HG03064 (cell line): ENCODE results near the gene YWHAG.
"Not testable (repeated sequence)": the region's sequence is repeated elsewhere in the genome, so short reads cannot be mapped to it uniquely, and the experiment has no call there.

Source experiments
- ATAC-seq: cut with Tn5 transposase; IDR thresholded peaks from one replicate; pipeline ENCODE4 v1.9.1; 2021; ENCODE audit warnings: low read depth; ENCODE audit not compliant: unreplicated experiment

Gene YWHAG

DNA sequence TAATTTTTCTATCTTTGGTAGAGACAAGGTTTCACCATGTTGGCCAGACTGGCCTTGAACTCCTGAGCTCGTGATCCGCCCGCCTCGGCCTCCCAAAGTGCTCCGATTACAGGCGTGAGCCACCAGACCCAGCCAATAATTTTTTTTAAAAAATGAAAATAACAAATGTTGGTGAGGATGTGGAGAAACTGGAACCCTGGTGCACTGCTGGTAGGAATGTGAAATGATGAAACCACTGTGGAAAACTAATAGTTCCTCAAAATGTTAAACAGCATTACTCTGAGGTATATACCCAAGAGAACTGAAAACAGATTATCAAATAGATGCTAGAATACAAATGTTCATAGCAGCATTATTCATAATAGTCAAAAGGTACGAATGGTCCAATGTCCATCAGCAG is 23.0 kb upstream of the YWHAG start:
- no peak for ATAC-seq

GRCh38 chr7:76380623-76380966 is 21.8 kb upstream of the YWHAG start:
- no peak for ATAC-seq

DNA sequence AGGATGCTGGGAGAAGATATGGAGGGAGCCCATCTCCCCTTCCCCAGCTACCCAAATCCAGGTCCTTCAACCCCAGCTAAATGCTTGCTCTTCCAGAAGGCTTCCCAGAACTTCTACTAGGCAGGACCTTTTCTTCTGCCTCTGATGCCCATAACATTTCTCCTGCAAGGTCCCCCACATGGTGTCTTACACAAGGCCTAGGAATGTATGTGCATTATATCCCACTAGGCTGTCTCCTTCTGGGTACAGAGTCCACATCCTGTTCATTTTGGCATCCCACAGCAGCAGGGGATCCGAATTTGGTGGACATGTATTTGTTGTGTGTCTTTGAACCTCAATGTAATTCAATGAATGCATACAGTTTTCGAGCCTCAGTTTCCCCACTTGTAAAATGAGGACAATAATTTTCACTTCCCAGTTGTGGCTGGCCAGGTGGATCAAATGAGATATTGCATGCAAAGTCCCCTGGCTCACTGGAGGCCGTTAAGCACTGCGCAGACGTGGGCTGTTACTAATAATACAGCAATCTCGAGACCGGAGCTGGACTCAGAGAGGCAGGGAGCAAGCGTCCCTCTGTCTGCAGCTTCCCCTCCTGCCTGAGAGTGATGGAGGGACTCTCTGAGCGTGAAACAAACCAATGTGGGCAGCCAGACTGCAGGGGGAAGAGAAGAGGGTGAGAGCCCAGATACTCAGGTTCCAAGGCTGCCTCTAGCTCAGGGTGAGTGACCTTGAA is 18.6 kb upstream of the YWHAG start:
- ATAC-seq = no peak

GRCh38 chr7:76375251-76375650 is 16.5 kb upstream of the YWHAG start:
- ATAC-seq = no peak

DNA sequence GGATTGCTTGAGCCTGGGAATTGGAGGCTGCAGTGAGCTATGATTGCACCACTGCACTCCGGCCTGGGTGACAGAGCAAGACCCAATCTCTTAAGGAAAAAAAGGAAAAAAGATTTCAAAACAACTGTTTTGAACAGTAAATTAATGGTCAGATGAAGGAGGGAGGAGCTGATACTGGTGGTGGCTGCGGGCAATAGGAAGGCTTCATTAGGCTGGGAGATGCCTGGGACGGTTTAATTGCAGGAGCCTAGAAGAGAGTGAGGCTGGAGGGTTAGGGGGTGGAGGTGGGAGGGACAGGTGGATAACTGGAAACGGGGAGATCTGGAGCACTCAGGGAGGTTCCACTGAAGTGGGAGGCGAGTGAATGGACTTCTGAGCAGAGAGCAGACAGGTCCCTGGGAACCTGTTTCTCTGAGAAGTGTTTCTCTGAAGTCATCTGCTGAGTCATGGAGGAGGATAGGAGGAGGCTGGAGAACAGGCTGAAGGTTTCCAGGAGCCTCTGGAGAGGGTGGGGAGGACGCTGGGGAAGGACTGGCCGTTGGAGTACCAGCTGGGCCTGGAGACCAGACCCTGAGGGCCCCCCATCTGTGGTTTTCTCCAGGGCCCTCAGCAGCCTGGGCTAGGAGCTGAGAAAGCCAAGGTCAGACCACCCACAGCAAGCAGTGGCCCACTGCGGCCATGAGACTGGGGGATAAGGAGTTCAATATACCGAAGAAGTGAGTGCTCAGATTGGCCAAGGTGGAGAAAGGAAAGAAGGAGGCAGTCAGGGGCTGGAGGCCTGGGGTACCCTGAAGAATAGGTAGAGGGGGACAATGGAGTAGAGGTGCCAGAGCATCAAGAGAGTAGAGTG is 14.4 kb upstream of the YWHAG start:
- no peak for ATAC-seq

- ATAC-seq = no peak
Measured at GRCh38 chr7:76371396-76371795, 12.6 kb upstream of the YWHAG start.

- ATAC-seq = no peak
Measured at GRCh38 chr7:76369018-76369417, 10.2 kb upstream of the YWHAG start.

DNA sequence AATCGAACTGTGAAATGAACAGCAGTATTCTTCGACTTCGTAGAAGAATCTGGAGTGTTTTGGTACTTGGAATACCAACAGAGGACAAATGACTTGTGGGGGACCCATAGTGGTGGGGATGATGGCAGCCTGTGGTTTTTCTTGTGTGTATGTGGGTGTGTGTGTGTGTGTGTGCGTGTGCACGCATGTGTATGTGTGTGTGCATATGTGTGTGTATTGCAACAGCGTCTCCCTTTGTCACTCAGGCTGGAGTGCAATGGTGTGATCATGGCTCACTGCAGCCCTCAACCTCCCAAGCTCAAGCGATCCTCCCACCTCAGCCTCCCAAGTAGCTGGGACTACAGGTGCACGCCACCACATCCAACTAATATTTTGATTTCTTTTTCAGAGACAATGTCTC is 9.4 kb upstream of the YWHAG start:
- ATAC-seq = no peak

DNA sequence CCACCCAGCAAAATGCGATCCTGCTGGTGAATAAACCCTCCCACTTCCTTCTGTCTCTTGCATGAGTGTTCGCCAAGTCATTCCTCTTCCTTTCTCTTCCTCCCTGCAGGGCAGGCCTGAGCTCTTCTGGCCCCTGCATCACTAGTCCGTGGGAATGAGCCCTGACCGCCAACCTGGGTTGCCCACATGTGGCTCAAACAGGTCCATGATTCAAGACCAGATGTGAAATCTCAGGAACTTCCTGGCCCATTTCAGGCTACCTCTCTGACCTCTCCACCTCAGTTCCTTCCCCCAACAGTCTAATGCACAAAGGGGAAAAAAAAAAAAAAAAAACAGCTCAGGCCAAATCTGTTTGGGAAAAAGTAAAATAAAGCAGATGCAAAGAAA is 5.4 kb upstream of the YWHAG start:
- no peak for ATAC-seq

- ATAC-seq = not testable (repeated sequence)
Measured at GRCh38 chr7:76363754-76364153, 5.0 kb upstream of the YWHAG start.

- no peak for ATAC-seq
Measured at GRCh38 chr7:76359978-76360638, 1.3 kb upstream of the YWHAG start.

- ATAC-seq = peak; percentile 78
Measured at GRCh38 chr7:76359111-76359977, 553 bp upstream of the YWHAG start.

- ATAC-seq = peak; percentile 23
Measured at GRCh38 chr7:76358011-76358480, 745 bp downstream of the YWHAG start.

GRCh38 chr7:76357475-76358010 is 1.2 kb downstream of the YWHAG start:
- ATAC-seq = no peak

- no peak for ATAC-seq
Measured at GRCh38 chr7:76356823-76357222, 2.0 kb downstream of the YWHAG start.

DNA sequence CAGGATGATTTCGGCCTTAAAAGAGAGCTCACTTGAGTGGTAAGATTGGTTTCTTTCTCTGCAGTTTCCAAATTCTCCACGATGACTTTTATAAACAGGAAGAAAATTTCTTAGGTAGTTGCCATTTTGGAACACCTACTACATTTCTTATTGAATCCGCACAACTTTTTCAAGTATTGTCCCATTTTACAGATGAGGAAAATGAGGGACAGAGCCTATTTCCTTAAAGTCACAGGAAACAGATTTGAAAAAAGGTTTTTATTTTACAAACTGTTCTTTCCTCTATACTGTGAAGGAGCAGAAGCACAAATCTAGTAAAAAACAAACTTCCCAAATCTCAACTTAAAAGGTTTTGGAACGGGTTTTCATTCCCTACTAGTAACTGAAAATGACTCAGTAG is 2.7 kb downstream of the YWHAG start:
- ATAC-seq = no peak

DNA sequence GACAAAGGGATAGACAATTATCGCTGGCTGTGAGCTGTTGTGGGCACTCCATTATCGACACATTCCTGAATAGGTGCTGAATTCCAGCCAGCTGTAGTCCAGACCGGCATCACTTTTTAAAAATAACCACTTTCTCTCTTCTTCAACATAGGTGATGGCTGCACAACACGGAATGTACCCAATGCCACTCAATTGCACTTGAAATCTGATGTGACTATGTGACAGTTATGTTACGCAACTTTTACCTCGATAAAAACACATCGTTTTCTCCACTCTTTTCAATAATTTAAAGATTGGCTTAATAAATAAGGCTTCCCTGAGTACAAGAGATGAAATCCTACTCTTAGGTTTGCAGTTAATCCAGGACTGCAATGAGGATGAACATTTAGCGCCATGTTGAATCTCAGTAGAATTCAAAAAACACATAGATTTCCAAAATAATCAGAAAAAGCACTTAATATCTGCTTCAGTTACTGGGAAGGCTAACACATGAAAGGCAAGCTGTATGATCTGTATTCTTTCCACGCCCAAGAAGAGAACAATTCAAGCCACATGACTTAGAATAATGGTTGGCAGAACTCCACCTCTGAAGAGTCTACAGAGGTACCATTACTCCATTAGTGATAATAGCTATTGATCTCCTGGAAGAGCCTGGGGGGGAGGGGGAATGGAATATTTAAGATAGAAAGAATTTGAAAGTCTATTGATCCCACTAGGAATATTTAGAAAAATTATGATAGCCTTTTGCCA is 3.6 kb downstream of the YWHAG start:
- no peak for ATAC-seq

- no peak for ATAC-seq
Measured at GRCh38 chr7:76354516-76354915, 4.3 kb downstream of the YWHAG start.

DNA sequence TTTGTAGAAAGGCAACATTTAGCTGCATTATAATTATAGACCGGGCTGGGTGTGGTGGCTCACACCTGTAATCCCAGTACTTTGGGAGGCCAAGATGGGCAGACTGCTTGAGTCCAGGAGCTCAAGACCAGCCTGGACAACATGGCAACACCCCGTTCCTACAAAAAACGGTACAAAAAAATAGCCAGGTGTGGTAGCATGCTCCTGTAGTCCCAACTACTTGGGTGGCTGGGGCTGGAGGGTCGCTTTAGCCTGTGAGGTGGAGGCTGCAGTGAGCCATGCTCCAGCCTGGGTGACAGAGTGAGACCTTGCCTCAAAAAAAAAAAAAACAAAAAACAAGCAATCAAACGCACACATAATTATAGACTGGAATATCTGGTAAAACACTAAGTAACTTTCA is 5.0 kb downstream of the YWHAG start:
- ATAC-seq = no peak

GRCh38 chr7:76352193-76352592 is 6.6 kb downstream of the YWHAG start:
- no peak for ATAC-seq
